Mammary epithelial cell (primary cell): ENCODE results near the gene GRB14.

ENCODE experiments used
- CTCF ChIP-seq, 2 donors: IDR thresholded peaks in 1 of 2; conservative IDR thresholded peaks in 1 of 2; 2 replicates each; pipeline ENCODE4 v1.5.1; 2011 to 2012; ENCODE audit warnings: inconsistent platforms in 2 of 2, low read length in 2 of 2, mild to moderate bottlenecking in 2 of 2, control low read depth in 1 of 2, low read depth in 1 of 2; ENCODE audit not compliant: insufficient read depth in 1 of 2; ENCODE audit errors: extremely low read depth in 1 of 2
- EZH2 ChIP-seq: IDR thresholded peaks from 2 replicates; pipeline ENCODE4 v1.6.1; 2012; ENCODE audit warnings: low read length, inconsistent platforms, borderline replicate concordance

GRCh38 chr2:164569378-164569777 is 51.9 kb downstream of the GRB14 start:
- TF ChIP-seq CTCF (conservative IDR thresholded peaks at IDR 0.05 in 1 of 2, IDR thresholded peaks at IDR 0.05 in 1 of 2; ENCODE audit: extremely low read depth in 1 of 2, insufficient read depth in 1 of 2, low read depth in 1 of 2, low read length in 2 of 2) (no peak), EZH2 (no peak)
